GM12864 (cell line): Measurements from ENCODE around the gene GOLT1B.

ENCODE experiments used
- DNase-seq: peaks from one replicate; pipeline ENCODE4 v3.0.0-alpha.2; 2011; ENCODE audit warnings: low read depth
- H3K4me3 ChIP-seq: 2 replicates; pipeline ENCODE4 v1.5.1; 2011; ENCODE audit warnings: mild to moderate bottlenecking, low read depth, low read length, control low read depth
- TF ChIP-seq, protein P1 (sequence below): IDR thresholded peaks from 2 replicates; pipeline ENCODE4 v1.5.1; 2011; ENCODE audit warnings: low read depth, mild to moderate bottlenecking, moderate library complexity, low read length, control low read depth, inconsistent platforms; ENCODE audit errors: missing control alignments

The GOLT1B gene

DNA sequence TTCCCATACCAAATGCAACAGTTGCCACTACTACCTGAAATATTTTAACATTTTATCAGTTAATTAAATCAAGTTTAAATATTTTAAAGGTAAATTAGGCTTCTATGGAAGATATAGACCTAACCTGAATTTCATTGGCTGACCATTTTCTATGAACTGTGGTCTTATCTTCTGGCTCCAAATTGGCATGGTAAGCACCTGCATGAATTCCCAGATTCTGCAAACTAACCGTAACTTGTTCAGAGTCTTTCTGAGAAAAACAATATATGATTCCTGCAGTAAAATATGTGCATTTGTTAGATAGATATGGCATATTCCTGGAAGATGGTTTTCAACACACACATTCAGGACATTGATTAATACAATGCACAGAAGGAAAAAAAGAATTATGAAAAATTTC, 26.0 kb upstream of the GOLT1B start:
- no peak for DNase-seq
- TF ChIP-seq, protein P1, sequence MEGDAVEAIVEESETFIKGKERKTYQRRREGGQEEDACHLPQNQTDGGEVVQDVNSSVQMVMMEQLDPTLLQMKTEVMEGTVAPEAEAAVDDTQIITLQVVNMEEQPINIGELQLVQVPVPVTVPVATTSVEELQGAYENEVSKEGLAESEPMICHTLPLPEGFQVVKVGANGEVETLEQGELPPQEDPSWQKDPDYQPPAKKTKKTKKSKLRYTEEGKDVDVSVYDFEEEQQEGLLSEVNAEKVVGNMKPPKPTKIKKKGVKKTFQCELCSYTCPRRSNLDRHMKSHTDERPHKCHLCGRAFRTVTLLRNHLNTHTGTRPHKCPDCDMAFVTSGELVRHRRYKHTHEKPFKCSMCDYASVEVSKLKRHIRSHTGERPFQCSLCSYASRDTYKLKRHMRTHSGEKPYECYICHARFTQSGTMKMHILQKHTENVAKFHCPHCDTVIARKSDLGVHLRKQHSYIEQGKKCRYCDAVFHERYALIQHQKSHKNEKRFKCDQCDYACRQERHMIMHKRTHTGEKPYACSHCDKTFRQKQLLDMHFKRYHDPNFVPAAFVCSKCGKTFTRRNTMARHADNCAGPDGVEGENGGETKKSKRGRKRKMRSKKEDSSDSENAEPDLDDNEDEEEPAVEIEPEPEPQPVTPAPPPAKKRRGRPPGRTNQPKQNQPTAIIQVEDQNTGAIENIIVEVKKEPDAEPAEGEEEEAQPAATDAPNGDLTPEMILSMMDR, result no peak
- no peak overlapping the region for H3K4me3 ChIP-seq

DNA sequence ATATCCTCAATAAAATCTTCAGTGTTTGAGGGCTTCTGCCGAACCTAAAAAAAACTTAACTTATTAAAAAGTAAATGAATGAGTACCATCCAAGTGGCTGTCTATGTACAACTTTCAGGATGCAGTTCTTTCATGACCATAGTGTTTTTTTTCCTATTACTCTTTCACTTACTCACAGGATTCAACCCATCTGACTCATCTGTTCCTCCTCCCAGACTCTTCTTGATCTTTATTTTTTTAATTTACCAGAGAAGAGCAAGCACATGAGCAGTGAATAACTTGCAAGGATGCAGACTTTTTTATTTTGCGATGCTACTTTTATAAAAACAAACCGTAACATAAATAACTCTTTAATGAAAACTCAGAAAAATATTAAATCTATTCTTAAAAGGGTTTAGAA, 24.6 kb upstream of the GOLT1B start:
- no peak for DNase-seq
- TF ChIP-seq, protein P1, result no peak
- H3K4me3 ChIP-seq, result no peak overlapping the region

DNA sequence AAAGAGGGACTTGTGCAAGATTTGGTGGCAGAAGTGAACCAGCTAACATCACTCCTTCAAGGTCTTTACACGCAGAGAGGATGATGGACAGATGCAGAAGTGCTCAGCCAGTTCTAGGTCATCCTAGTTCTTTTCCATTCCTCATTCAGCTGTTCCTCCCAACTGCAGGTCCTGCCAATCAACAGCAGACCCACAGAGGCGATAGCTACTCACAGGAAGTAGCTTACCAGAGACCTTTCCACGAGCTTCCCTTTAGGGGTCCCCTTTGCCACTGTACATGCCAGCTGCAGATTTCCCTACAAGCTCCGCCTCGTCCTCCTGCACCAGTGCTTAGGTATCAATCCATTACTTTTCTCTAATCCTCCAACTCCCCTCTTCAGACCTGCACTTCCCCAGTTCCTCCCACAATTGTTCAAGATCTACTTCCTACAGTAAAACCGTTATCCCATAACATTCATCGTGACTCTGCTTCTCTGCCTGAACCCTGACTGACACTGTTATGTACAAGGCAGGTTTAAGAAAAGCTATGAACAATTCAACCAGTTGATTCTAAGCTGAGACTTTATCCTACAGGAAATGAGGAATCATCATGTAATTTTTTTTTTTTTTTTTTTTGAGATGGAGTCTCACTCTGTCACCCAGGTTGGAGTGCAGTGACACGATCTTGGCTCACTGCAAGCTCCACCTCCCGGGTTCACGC, 22.7 kb upstream of the GOLT1B start:
- no peak overlapping the region for H3K4me3 ChIP-seq
- TF ChIP-seq, protein P1, result no peak
- no peak for DNase-seq

DNA sequence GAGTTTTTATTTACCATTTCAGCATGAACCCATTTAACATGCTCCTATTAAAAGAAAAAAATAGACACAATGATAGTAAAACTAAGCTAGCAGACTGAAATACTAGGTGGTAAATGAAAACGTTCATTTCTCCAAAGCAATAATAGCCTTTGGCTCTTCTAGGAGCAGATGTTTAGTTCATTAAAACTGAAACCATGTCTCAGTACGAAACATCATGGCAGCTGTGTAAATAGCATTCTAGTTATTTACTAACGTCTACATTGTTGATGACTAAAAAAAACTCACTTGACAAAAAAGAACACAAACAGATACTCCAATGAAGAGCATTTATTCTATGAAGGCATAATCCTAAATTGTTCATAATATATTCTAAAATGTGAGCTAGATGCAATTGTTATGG, 18.1 kb upstream of the GOLT1B start:
- no peak for DNase-seq
- TF ChIP-seq, protein P1, result no peak
- H3K4me3 ChIP-seq, result no peak overlapping the region

DNA sequence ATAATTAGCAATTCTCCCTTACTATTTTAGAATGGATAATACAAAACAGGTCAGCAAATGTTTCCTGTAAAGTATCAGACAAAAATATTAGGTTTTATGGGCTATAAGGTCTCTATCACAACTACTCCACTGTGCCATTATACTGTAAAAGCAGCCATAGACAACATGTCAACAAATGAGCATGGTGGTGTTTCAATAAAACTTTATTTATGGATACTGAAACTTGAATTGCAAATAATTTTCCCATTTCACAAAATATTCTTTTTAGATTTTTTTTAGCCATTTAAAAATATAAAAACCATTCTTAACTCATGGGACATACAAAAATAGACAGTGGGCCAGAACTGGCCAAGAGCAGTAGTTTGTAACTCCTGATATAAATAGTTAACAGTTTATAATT, 15.6 kb upstream of the GOLT1B start:
- no peak overlapping the region for H3K4me3 ChIP-seq
- no peak for DNase-seq
- TF ChIP-seq, protein P1, result no peak

DNA sequence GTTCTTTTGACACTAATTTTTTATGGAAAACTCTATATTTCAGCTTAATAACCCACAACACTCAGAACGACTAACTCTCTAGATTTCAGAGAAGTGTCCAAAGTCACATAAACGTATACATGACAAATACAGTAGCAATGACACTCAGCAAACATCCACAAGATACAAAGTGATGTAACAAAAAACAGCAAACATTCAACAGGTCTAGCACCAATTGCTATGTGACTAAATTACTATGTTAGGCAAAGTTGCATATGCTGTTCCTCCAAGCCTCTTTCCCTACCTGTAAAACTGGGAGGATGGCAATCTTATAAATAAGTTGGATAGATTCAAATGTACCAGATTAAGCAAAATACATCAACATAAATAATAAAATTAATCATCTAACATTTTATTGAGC, 1.8 kb upstream of the GOLT1B start:
- peak overlapping the region; percentile 81; the same call in 1 of the 2 replicates for H3K4me3 ChIP-seq
- TF ChIP-seq, protein P1, result no peak

DNA sequence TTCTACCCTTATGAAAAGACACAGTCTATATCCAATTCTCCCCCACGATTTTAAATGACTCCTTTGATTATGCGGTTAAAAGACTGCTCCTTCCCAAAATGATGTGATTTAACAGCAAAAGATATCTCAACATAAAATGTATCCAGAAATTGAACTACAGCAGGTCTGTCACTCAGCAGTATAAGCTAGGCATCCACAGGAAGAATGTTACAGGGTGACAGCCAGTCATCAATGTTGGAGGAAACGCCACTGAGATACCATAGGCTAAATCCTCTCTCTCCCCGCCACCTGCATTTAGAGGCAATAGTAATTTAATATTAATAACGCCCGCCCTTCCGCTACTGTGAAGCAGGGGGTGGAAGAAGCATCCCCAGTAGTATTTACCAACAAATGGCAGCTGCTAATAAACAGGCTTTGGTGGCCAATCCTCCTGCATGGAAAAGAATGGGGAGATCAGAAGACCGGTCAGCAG, 767 bp upstream of the GOLT1B start:
- DNase-seq, result peak; percentile 5
- peak overlapping the region; percentile 81 for H3K4me3 ChIP-seq
- TF ChIP-seq, protein P1, result no peak

More for the DNA sequence above, 1.8 kb upstream of the GOLT1B start:
- DNase-seq, result no peak
